Gastroesophageal sphincter (tissue), 3 donors: ENCODE measurements around the gene PGA3.

Experiments used
- CTCF ChIP-seq, 4 experiments: fragments of 200-600 bp in 2 of 4; fragments of 450-650 bp in 2 of 4; sonication (generic) in 1 of 4; IDR thresholded peaks; one replicate each; pipeline ENCODE4 v1.5.1; 2017 to 2019; ENCODE audit warnings: antibody characterized with exemption in 4 of 4, mild to moderate bottlenecking in 2 of 4, moderate library complexity in 2 of 4
- POLR2AphosphoS5 ChIP-seq: sonication (generic); formaldehyde crosslinking; IDR thresholded peaks from one replicate; pipeline ENCODE4 v1.6.1; 2017; ENCODE audit warnings: antibody characterized with exemption

GRCh38 chr11:61187505-61188130 is 15.7 kb upstream of the PGA3 start:
- TF ChIP-seq CTCF (IDR thresholded peaks at IDR 0.05), result peak; percentile 89 to 95 (median 92)
- TF ChIP-seq POLR2AphosphoS5, result no peak
